ENCODE data around the gene PMVK.

- TF ChIP-seq CTCF (conservative IDR thresholded peaks at IDR 0.05; ENCODE audit: low read depth, low read length) = peak; percentile 78
- no peak for TF ChIP-seq EZH2phosphoT487 (IDR thresholded peaks at IDR 0.05; ENCODE audit: borderline replicate concordance, low read length)
- no peak for TF ChIP-seq EZH2 (IDR thresholded peaks at IDR 0.05; ENCODE audit: low read length, unreplicated experiment)
Measured at GRCh38 chr1:154961207-154962155, 25.0 kb upstream of the PMVK start, which contains the start of gene PYGO2.
